C4-2B (cell line): ENCODE data around the gene GM2A.

Experiments
- CTCF ChIP-seq: fragments of 450-650 bp; conservative IDR thresholded peaks from 2 replicates; pipeline ENCODE4 v1.5.1; 2017; ENCODE audit warnings: mild to moderate bottlenecking
- ZFX ChIP-seq: fragments of 450-650 bp; IDR thresholded peaks from 2 replicates; pipeline ENCODE4 v1.6.1; 2017

- no peak for TF ChIP-seq CTCF
- no peak for TF ChIP-seq ZFX
These were observed 18.4 kb downstream of the GM2A start for GRCh38 chr5:151271336-151271735.
